HEK293 (cell line): ENCODE results near the gene ERAP2.
A peak's percentile ranks its signal among the peaks of the same experiment; 100 is the strongest.

ENCODE experiments used
- CTCF ChIA-PET: fragments of 350-600 bp; formaldehyde crosslinking; extraction: SDS; loops from one replicate; lab custom pipeline; 2021; ENCODE audit warnings: antibody characterized with exemption; lab: Yijun Ruan, JAX
- POLR2A ChIA-PET: fragments of 300-600 bp; formaldehyde crosslinking; extraction: SDS; loops from one replicate; lab custom pipeline; 2020; ENCODE audit warnings: antibody characterized with exemption, inconsistent platforms; lab: Yijun Ruan, JAX
- H3K27ac ChIP-seq: fragments of 200-500 bp; sonication (Bioruptor generic); 2 replicates; pipeline ENCODE4 v1.5.1; 2014; ENCODE audit warnings: low read depth, low read length, control low read depth, inconsistent platforms; ENCODE audit errors: extremely low read depth
- H3K36me3 ChIP-seq, 2 experiments: fragments of 200-500 bp in 1 of 2; sonication (Bioruptor generic) in 1 of 2; 1 replicate in 1 of 2; 2 replicates in 1 of 2; pipeline ENCODE4 v1.5.1; 2014 to 2017; ENCODE audit warnings: inconsistent platforms in 2 of 2, low read length in 2 of 2; ENCODE audit not compliant: control insufficient read depth in 2 of 2, insufficient read depth in 1 of 2
- H3K4me1 ChIP-seq: fragments of 200-500 bp; sonication (Bioruptor generic); 2 replicates; pipeline ENCODE4 v1.5.1; 2014; ENCODE audit warnings: mild to moderate bottlenecking, low read length, inconsistent platforms; ENCODE audit not compliant: control insufficient read depth, insufficient read depth
- H3K4me3 ChIP-seq: 2 replicates; pipeline ENCODE4 v1.5.1; 2011; ENCODE audit warnings: low read depth, mild to moderate bottlenecking, control low read depth, low read length, moderate library complexity
- H3K9me3 ChIP-seq: fragments of 200-500 bp; sonication (Bioruptor generic); 2 replicates; pipeline ENCODE4 v1.5.1; 2014; ENCODE audit warnings: low read depth, low read length, inconsistent platforms; ENCODE audit not compliant: control insufficient read depth, insufficient read depth
- ATF2 ChIP-seq: fragments of 450-650 bp; formaldehyde crosslinking; IDR thresholded peaks from 2 replicates; pipeline ENCODE4 v1.5.1; 2016; ENCODE audit warnings: missing biosample characterization, missing genetic modification characterization, low read depth
- GLIS1 ChIP-seq: fragments of 450-650 bp; formaldehyde crosslinking; IDR thresholded peaks from 2 replicates; pipeline ENCODE4 v1.5.1; 2016; ENCODE audit warnings: missing biosample characterization, missing genetic modification characterization
- KLF9 ChIP-seq: fragments of 450-650 bp; formaldehyde crosslinking; IDR thresholded peaks from 2 replicates; pipeline ENCODE4 v1.5.1; 2016; ENCODE audit warnings: missing biosample characterization, missing genetic modification characterization, low read depth
- SCRT2 ChIP-seq: fragments of 450-650 bp; formaldehyde crosslinking; IDR thresholded peaks from 2 replicates; pipeline ENCODE4 v1.5.1; 2016; ENCODE audit warnings: missing biosample characterization, missing genetic modification characterization
- YY2 ChIP-seq: fragments of 450-650 bp; formaldehyde crosslinking; IDR thresholded peaks from 2 replicates; pipeline ENCODE4 v1.5.1; 2016; ENCODE audit warnings: missing biosample characterization, missing genetic modification characterization
- ZBTB48 ChIP-seq: fragments of 450-650 bp; formaldehyde crosslinking; IDR thresholded peaks from 2 replicates; pipeline ENCODE4 v1.5.1; 2016; ENCODE audit warnings: missing biosample characterization, missing genetic modification characterization
- ZNF18 ChIP-seq: fragments of 450-650 bp; formaldehyde crosslinking; IDR thresholded peaks from 2 replicates; pipeline ENCODE4 v1.5.1; 2016; ENCODE audit warnings: missing biosample characterization, missing genetic modification characterization
- ZNF214 ChIP-seq: fragments of 450-650 bp; formaldehyde crosslinking; IDR thresholded peaks from 2 replicates; pipeline ENCODE4 v1.5.1; 2017; ENCODE audit warnings: missing biosample characterization, mild to moderate bottlenecking, missing genetic modification characterization, borderline replicate concordance
- ZNF274 ChIP-seq, 2 experiments: fragments of 200-500 bp in 1 of 2; fragments of 450-650 bp in 1 of 2; sonication (Bioruptor generic) in 1 of 2; formaldehyde crosslinking in 1 of 2; IDR thresholded peaks; 2 replicates each; pipeline versions ENCODE4 v1.5.1 to v1.6.1; 2014 to 2016; ENCODE audit warnings: borderline replicate concordance in 1 of 2, inconsistent platforms in 1 of 2, low read length in 1 of 2, missing biosample characterization in 1 of 2, missing genetic modification characterization in 1 of 2
- ZNF335 ChIP-seq: fragments of 450-650 bp; formaldehyde crosslinking; conservative IDR thresholded peaks from 2 replicates; pipeline ENCODE4 v1.5.1; 2016; ENCODE audit warnings: missing biosample characterization, missing genetic modification characterization
- ZNF362 ChIP-seq: fragments of 450-650 bp; formaldehyde crosslinking; IDR thresholded peaks from 2 replicates; pipeline ENCODE4 v1.5.1; 2016; ENCODE audit warnings: missing biosample characterization, missing genetic modification characterization
- ZNF37A ChIP-seq: fragments of 450-650 bp; IDR thresholded peaks from 2 replicates; pipeline ENCODE4 v1.5.1; 2018; ENCODE audit warnings: missing biosample characterization, missing genetic modification characterization
- ZNF585B ChIP-seq: fragments of 450-650 bp; formaldehyde crosslinking; IDR thresholded peaks from 2 replicates; pipeline ENCODE4 v1.5.1; 2016; ENCODE audit warnings: missing biosample characterization, missing genetic modification characterization
- ZNF621 ChIP-seq: fragments of 450-650 bp; formaldehyde crosslinking; IDR thresholded peaks from 2 replicates; pipeline ENCODE4 v1.5.1; 2017; ENCODE audit warnings: missing biosample characterization, missing genetic modification characterization
- ZNF670 ChIP-seq: fragments of 450-650 bp; formaldehyde crosslinking; IDR thresholded peaks from 2 replicates; pipeline ENCODE4 v1.5.1; 2016; ENCODE audit warnings: missing biosample characterization, missing genetic modification characterization, low read depth
- ZNF785 ChIP-seq: fragments of 450-650 bp; formaldehyde crosslinking; IDR thresholded peaks from 2 replicates; pipeline ENCODE4 v1.5.1; 2016; ENCODE audit warnings: missing biosample characterization, missing genetic modification characterization
- TF ChIP-seq, protein P1 (sequence below): fragments of 450-650 bp; formaldehyde crosslinking; IDR thresholded peaks from 2 replicates; pipeline ENCODE4 v1.5.1; 2016; ENCODE audit warnings: missing biosample characterization, missing genetic modification characterization, low read depth

ERAP2 gene

DNA sequence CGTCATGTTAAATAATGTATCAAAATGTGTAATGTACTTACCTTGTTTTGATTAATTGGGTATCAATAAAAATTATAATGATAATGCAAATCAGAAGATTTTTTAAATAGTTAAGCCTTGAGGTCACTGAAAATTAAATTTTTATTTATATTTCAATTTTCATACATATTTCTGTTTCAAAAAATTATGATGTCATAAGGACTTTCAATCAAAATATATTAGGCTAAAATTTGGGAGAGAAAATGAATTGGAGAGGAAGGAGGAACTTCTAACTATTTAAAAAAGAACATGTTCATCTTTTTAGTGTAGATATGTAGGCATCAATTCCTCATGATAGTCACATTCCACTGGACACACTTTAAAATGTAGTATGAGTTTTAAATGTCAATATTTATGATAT, 39.5 kb upstream of the ERAP2 start:
- H3K4me1 ChIP-seq, result no peaks in the 10 kb centered on the region
- POLR2A ChIA-PET, result no interaction called here
- no peaks in the 10 kb centered on the region for H3K9me3 ChIP-seq
- no peak overlapping the region for H3K27ac ChIP-seq
- H3K4me3 ChIP-seq, result no peak overlapping the region
- CTCF ChIA-PET, result no interaction called here
- H3K36me3 ChIP-seq, result no peaks in the 10 kb centered on the region
- TF ChIP-seq SCRT2 (tag by site-specific recombination) (no peak), ZNF214 (tag by site-specific recombination) (no peak), ATF2 (tag by site-specific recombination) (peak; percentile 51; the same call in 1 of the 2 replicates)
- TF ChIP-seq, all 188 proteins: peak for 1

- POLR2A ChIA-PET, result no interaction called here
- H3K27ac ChIP-seq, result no peak overlapping the region
- no peaks in the 10 kb centered on the region for H3K4me1 ChIP-seq
- no peaks in the 10 kb centered on the region for H3K36me3 ChIP-seq
- CTCF ChIA-PET, result no interaction called here
- TF ChIP-seq ZNF785, result no peak
- no peaks in the 10 kb centered on the region for H3K9me3 ChIP-seq
- H3K4me3 ChIP-seq, result no peak overlapping the region
Observed at GRCh38 chr5:96837303-96837702, 39.0 kb upstream of the ERAP2 start.

GRCh38 chr5:96838201-96839070, 37.9 kb upstream of the ERAP2 start:
- no peaks in the 10 kb centered on the region for H3K4me1 ChIP-seq
- TF ChIP-seq ZNF274 (IDR thresholded peaks at IDR 0.05; ENCODE audit: low read length) (no peak), ZNF274 (tag by site-specific recombination; IDR thresholded peaks at IDR 0.05; ENCODE audit: borderline replicate concordance) (no peak), GLIS1 (tag by site-specific recombination) (no peak)
- ChIA-PET POLR2A (no interaction called here), CTCF (interaction anchor here (0.6 to 1.7 kb wide), 4 partner anchors 14 to 537 kb away, joined by 3 to 6 read pairs (median 3); partner anchors contain the start of gene ERAP1)
- no peak overlapping the region for H3K27ac ChIP-seq
- no peaks in the 10 kb centered on the region for H3K36me3 ChIP-seq
- no peaks in the 10 kb centered on the region for H3K9me3 ChIP-seq
- H3K4me3 ChIP-seq, result no peak overlapping the region

DNA sequence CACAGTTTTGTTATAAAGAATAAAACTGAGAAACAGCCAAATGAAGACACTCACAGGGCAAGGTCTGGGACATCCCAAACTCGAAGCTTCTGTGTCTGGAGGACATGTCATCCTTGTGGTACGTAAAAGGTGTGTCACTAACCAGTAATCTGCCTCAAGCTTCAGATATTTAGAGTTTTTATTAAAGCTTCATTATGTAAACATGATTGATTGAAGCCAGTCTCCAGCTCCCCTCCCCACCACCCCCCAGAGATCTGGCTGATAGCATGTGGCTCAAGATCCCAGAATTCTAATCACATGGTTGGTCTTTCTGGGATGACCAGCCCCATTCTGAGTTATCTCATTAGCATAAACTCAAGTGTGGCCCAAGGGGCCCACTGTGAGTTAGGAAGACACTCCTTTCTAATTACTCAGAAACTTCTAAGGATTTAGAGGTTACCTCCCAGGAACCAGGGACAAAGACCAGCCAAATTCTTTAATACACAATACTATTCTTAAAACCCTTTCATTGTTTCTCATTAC, 37.2 kb upstream of the ERAP2 start:
- ChIA-PET POLR2A (no interaction called here), CTCF (interaction anchor here (0.8 to 1.7 kb wide), 2 partner anchors 32 to 323 kb away, joined by 3 to 6 read pairs; partner anchors contain the start of gene ERAP1)
- no peaks in the 10 kb centered on the region for H3K4me1 ChIP-seq
- no peaks in the 10 kb centered on the region for H3K9me3 ChIP-seq
- no peak overlapping the region for H3K27ac ChIP-seq
- no peaks in the 10 kb centered on the region for H3K36me3 ChIP-seq
- no peak overlapping the region for H3K4me3 ChIP-seq
- no peak for TF ChIP-seq ZNF18 (tag by site-specific recombination)
- no peak for TF ChIP-seq ZNF670 (tag by site-specific recombination)
- TF ChIP-seq ZBTB48 (tag by site-specific recombination), result no peak
- TF ChIP-seq ZNF37A (tag by site-specific recombination), result no peak
- TF ChIP-seq, protein P1, sequence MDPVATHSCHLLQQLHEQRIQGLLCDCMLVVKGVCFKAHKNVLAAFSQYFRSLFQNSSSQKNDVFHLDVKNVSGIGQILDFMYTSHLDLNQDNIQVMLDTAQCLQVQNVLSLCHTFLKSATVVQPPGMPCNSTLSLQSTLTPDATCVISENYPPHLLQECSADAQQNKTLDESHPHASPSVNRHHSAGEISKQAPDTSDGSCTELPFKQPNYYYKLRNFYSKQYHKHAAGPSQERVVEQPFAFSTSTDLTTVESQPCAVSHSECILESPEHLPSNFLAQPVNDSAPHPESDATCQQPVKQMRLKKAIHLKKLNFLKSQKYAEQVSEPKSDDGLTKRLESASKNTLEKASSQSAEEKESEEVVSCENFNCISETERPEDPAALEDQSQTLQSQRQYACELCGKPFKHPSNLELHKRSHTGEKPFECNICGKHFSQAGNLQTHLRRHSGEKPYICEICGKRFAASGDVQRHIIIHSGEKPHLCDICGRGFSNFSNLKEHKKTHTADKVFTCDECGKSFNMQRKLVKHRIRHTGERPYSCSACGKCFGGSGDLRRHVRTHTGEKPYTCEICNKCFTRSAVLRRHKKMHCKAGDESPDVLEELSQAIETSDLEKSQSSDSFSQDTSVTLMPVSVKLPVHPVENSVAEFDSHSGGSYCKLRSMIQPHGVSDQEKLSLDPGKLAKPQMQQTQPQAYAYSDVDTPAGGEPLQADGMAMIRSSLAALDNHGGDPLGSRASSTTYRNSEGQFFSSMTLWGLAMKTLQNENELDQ (tag by site-specific recombination), result no peak
- TF ChIP-seq ZNF585B, result no peak
- no peak for TF ChIP-seq ZNF335 (tag by site-specific recombination)
- TF ChIP-seq KLF9 (tag by site-specific recombination), result no peak
- TF ChIP-seq YY2 (tag by site-specific recombination), result no peak
- no peak for TF ChIP-seq ZNF362 (tag by site-specific recombination)
- TF ChIP-seq ZNF621 (tag by site-specific recombination), result no peak
